OCI-LY1 (cell line): ENCODE data around the gene THEM4.

Experiments
- H2AFZ ChIP-seq: fragments of 200-600 bp; sonication (generic), shearing (Covaris generic); 2 replicates; pipeline ENCODE4 v1.6.0; 2014; ENCODE audit warnings: antibody characterized with exemption, mild to moderate bottlenecking, low read length
- H3F3A ChIP-seq: fragments of 200-600 bp; sonication (generic), shearing (Covaris generic); 2 replicates; pipeline ENCODE4 v1.6.0; 2014; ENCODE audit warnings: mild to moderate bottlenecking, antibody characterized with exemption, low read length, moderate library complexity; ENCODE audit not compliant: insufficient read depth
- H3K27ac ChIP-seq: fragments of 200-600 bp; sonication (generic); 2 replicates; pipeline ENCODE4 v1.5.1; 2014; ENCODE audit warnings: low read length, mixed run types, mild to moderate bottlenecking, low read depth; ENCODE audit not compliant: poor library complexity, severe bottlenecking
- H3K27me3 ChIP-seq: fragments of 200-600 bp; sonication (generic); 2 replicates; pipeline ENCODE4 v1.6.0; 2014; ENCODE audit warnings: antibody characterized with exemption, mild to moderate bottlenecking, low read length, moderate library complexity; ENCODE audit not compliant: insufficient read depth
- H3K36me3 ChIP-seq: fragments of 200-600 bp; sonication (generic); 2 replicates; pipeline ENCODE4 v1.6.1; 2014; ENCODE audit warnings: mild to moderate bottlenecking, antibody characterized with exemption, low read length, moderate library complexity, mixed read lengths; ENCODE audit not compliant: insufficient read depth
- H3K4me1 ChIP-seq: fragments of 200-600 bp; sonication (generic); 2 replicates; pipeline ENCODE4 v1.5.1; 2014; ENCODE audit warnings: mild to moderate bottlenecking, low read length, moderate library complexity; ENCODE audit not compliant: insufficient read depth, severe bottlenecking
- H3K4me2 ChIP-seq: fragments of 200-600 bp; sonication (generic), shearing (Covaris generic); 2 replicates; pipeline ENCODE4 v1.6.1; 2014; ENCODE audit warnings: low read length
- H3K4me3 ChIP-seq: fragments of 200-600 bp; sonication (generic); 2 replicates; pipeline ENCODE4 v1.5.1; 2014; ENCODE audit warnings: low read length, low read depth, mild to moderate bottlenecking, mixed read lengths; ENCODE audit not compliant: poor library complexity, severe bottlenecking
- H3K79me2 ChIP-seq: fragments of 200-600 bp; shearing (Covaris generic); 2 replicates; pipeline ENCODE4 v1.6.1; 2016; ENCODE audit warnings: mixed run types, low read length, mixed read lengths; ENCODE audit not compliant: insufficient read depth
- H3K9ac ChIP-seq: fragments of 200-600 bp; sonication (generic), shearing (Covaris generic); 2 replicates; pipeline ENCODE4 v1.6.1; 2014; ENCODE audit warnings: mild to moderate bottlenecking, low read length, mixed read lengths
- H3K9me2 ChIP-seq: fragments of 200-600 bp; sonication (generic), shearing (Covaris generic); 2 replicates; pipeline ENCODE4 v1.6.1; 2014; ENCODE audit warnings: low read depth, mild to moderate bottlenecking, low read length, mixed read lengths
- H3K9me3 ChIP-seq: fragments of 200-600 bp; shearing (Covaris generic); 2 replicates; pipeline ENCODE4 v1.6.1; 2014; ENCODE audit warnings: low read length, mixed read lengths
- H4K20me1 ChIP-seq: fragments of 200-600 bp; sonication (generic), shearing (Covaris generic); 2 replicates; pipeline ENCODE4 v1.6.0; 2016; ENCODE audit warnings: mild to moderate bottlenecking, low read length; ENCODE audit not compliant: insufficient read depth
- EZH2 ChIP-seq: fragments of 200-600 bp; sonication (generic), shearing (Covaris generic); IDR thresholded peaks from 2 replicates; pipeline ENCODE4 v1.8.0; 2017; ENCODE audit warnings: borderline replicate concordance, mixed run types, mild to moderate bottlenecking, antibody characterized with exemption, low read length, moderate library complexity, mixed read lengths
- TF ChIP-seq, protein P1 (sequence below): fragments of 200-600 bp; sonication (generic), shearing (Covaris generic); IDR thresholded peaks from 2 replicates; pipeline ENCODE4 v1.5.1; 2017; ENCODE audit warnings: mild to moderate bottlenecking, antibody characterized with exemption, low read length, moderate library complexity, mixed read lengths

Gene THEM4

DNA sequence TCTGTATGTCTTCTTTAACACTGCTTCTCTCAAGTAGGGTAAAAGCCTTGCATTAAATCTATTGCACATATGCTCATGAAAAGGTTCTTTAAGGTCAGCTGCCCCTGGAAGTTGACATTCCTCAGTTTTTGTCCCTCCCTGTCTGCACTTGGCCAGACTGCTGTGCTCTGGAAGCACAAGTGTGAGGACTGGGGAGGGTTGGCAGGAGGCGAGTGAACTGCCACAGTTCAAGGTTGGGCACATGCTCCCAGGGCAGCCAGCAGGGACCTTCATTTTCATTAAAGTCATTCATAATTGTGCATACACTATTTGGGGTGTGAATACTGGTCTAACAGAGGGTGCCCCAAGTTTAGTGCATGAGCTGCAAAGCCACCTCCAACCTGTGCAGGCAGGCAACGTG, 44.9 kb downstream of the THEM4 start:
- H3K36me3 ChIP-seq = no peaks in the 10 kb centered on the region
- H3K9me2 ChIP-seq = no peaks in the 10 kb centered on the region
- H3K4me2 ChIP-seq = no peak overlapping the region
- no peaks in the 10 kb centered on the region for H3F3A ChIP-seq
- no peaks in the 10 kb centered on the region for H3K4me1 ChIP-seq
- H3K9me3 ChIP-seq = no peaks in the 10 kb centered on the region
- H2AFZ ChIP-seq = no peak overlapping the region
- no peak overlapping the region for H3K9ac ChIP-seq
- no peaks in the 10 kb centered on the region for H3K79me2 ChIP-seq
- TF ChIP-seq, protein P1, sequence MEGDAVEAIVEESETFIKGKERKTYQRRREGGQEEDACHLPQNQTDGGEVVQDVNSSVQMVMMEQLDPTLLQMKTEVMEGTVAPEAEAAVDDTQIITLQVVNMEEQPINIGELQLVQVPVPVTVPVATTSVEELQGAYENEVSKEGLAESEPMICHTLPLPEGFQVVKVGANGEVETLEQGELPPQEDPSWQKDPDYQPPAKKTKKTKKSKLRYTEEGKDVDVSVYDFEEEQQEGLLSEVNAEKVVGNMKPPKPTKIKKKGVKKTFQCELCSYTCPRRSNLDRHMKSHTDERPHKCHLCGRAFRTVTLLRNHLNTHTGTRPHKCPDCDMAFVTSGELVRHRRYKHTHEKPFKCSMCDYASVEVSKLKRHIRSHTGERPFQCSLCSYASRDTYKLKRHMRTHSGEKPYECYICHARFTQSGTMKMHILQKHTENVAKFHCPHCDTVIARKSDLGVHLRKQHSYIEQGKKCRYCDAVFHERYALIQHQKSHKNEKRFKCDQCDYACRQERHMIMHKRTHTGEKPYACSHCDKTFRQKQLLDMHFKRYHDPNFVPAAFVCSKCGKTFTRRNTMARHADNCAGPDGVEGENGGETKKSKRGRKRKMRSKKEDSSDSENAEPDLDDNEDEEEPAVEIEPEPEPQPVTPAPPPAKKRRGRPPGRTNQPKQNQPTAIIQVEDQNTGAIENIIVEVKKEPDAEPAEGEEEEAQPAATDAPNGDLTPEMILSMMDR = no peak
- TF ChIP-seq EZH2 = no peak
- peaks cover 3% of the 10 kb centered on the region; the same call in 1 of the 2 replicates for H3K27me3 ChIP-seq
- H3K4me3 ChIP-seq = no peak overlapping the region
- H4K20me1 ChIP-seq = no peaks in the 10 kb centered on the region
- no peak overlapping the region for H3K27ac ChIP-seq

DNA sequence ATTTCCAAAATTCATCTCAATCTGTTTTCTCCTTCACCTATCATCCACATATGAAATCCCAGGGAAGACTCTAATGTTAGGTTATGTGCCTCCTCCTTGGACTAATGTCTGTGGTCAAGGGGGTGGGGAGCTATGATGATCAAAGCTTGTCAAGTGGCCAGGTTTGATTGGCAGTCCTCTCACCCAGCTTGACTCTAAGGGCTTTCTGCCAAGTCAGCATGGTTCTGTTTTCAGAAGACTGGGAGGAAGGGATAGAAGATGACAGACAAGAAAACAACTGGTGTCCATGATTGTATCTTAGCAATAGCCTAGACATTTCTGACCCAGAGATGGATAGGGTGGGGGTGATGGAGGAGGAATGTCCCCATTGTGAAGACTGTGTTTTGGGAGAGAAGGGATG, 46.7 kb downstream of the THEM4 start:
- Histone ChIP-seq H3K9me3 (no peaks in the 10 kb centered on the region), H4K20me1 (no peaks in the 10 kb centered on the region), H3F3A (no peaks in the 10 kb centered on the region), H2AFZ (no peak overlapping the region), H3K27me3 (peaks cover 3% of the 10 kb centered on the region; the same call in 1 of the 2 replicates), H3K27ac (no peak overlapping the region), H3K79me2 (no peaks in the 10 kb centered on the region), H3K9me2 (no peaks in the 10 kb centered on the region), H3K4me2 (no peak overlapping the region), H3K36me3 (no peaks in the 10 kb centered on the region), H3K4me3 (no peak overlapping the region), H3K9ac (no peak overlapping the region), H3K4me1 (no peaks in the 10 kb centered on the region)
- TF ChIP-seq EZH2 = no peak
- TF ChIP-seq, protein P1 = no peak

DNA sequence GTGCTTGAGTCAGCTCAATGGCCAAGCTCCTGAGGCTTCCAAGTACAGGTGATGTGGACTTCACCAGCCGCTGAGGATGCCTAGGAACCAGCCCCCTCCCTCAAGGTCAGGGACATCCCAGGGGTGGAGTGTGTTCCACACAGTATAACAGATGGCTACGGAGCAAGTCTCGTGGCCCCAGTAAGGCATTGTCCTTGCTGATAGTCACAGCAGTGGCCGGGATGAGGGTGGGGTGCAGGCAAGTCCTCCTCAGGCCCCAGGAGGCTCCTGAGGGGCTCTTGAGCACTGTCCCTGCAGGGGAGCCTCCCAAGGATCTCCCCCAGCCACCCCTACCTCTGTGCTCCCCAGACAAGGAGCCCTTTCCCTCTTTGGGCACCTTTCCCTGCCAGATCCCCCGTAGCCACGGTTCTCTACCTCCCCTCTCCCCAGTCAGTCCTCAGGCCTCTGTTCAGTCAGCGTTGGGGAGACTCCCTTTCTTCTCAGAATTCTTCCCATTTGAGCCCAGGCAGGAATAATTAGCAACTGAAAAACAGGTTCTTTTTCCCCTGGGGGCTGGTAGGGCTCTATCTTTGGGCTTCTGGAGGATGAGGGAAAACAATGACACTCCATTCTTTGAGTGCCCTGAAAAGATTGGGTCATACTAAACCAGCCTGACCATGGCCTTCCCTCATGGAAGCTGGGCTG, 48.7 kb downstream of the THEM4 start:
- Histone ChIP-seq H3K27ac (no peak overlapping the region), H3K9me2 (no peaks in the 10 kb centered on the region), H3K4me2 (no peak overlapping the region), H3K36me3 (no peaks in the 10 kb centered on the region), H3F3A (no peaks in the 10 kb centered on the region), H2AFZ (no peak overlapping the region), H3K9me3 (no peaks in the 10 kb centered on the region), H3K4me3 (no peak overlapping the region), H3K4me1 (no peaks in the 10 kb centered on the region), H3K27me3 (peaks cover 6% of the 10 kb centered on the region; the same call in 1 of the 2 replicates), H4K20me1 (no peaks in the 10 kb centered on the region), H3K79me2 (no peaks in the 10 kb centered on the region), H3K9ac (no peak overlapping the region)
- no peak for TF ChIP-seq EZH2
- TF ChIP-seq, protein P1 = no peak
